ENCODE measurements around the gene CAMTA1. TPM values are rescaled to one million over a fixed set of nuclear protein-coding genes. Genes with fewer than 3 reads are reported as not detected.

The CAMTA1 gene
- total and polyA plus RNA-seq, 9 of the 15 experiments (the other 6 are each of a cell fraction or from before 2014, with no cell fraction given), result 43.9 to 161 (median 65.9) TPM

- intact Hi-C loops (cut with micrococcal nuclease), result no loop called here
- no peaks in the 10 kb centered on the region for H3K4me1 ChIP-seq (replicated peaks in 1 of 2; ENCODE audit: control insufficient read depth in 2 of 2, insufficient read depth in 2 of 2, low read length in 2 of 2)
- no peak overlapping the region for H2AFZ ChIP-seq (ENCODE audit: low read depth, low read length)
- POLR2A ChIA-PET, result interaction anchor here (0.6 kb wide), 2 partner anchors 118 to 206 kb away, joined by 3 read pairs; no protein-coding TSS in a partner anchor
- WGBS (ENCODE audit: insufficient coverage, low coverage, missing lambda C conversion rate), result 1% methylated on average over 24 of the region's 24 CpGs
- H3K79me2 ChIP-seq (ENCODE audit: control insufficient read depth, insufficient read depth, low read length), result no peaks in the 10 kb centered on the region
- in situ Hi-C loops (cut with MboI), result no loop called here
- no peaks in the 10 kb centered on the region for H3K9me1 ChIP-seq (ENCODE audit: control insufficient read depth, insufficient read depth, low read length)
- H4K20me1 ChIP-seq (replicated peaks; ENCODE audit: control insufficient read depth, insufficient read depth, low read length), result peaks cover 14% of the 10 kb centered on the region; the same call in 1 of the 2 replicates
- CTCF ChIA-PET (ENCODE audit: low intra/inter-chr PET ratio), result no interaction called here
- no peak overlapping the region for H3K9ac ChIP-seq (ENCODE audit: insufficient read depth in 1 of 2, low read depth in 2 of 2, low read length in 2 of 2)
- FAIRE-seq (no peak), ATAC-seq (no peak), DNase-seq (ENCODE audit: extremely low read depth in 1 of 4, low spot score in 3 of 4) (no peak)
- no peak for TF ChIP-seq ZNF778 (CRISPR knock-in tag; IDR thresholded peaks at IDR 0.05)
- TF ChIP-seq ZNF79 (CRISPR knock-in tag; IDR thresholded peaks at IDR 0.05; ENCODE audit: low read depth), result no peak
- no peak for TF ChIP-seq NFRKB (IDR thresholded peaks at IDR 0.05; ENCODE audit: low read depth)
- TF ChIP-seq HSF4 (CRISPR knock-in tag; IDR thresholded peaks at IDR 0.05; ENCODE audit: borderline replicate concordance), result no peak
- no peak for TF ChIP-seq COPS2 (conservative IDR thresholded peaks at IDR 0.05)
- TF ChIP-seq NR1H2 (CRISPR knock-in tag; IDR thresholded peaks at IDR 0.05), result no peak
- no peak for TF ChIP-seq CBX3 (IDR thresholded peaks at IDR 0.05; ENCODE audit: borderline replicate concordance in 1 of 2, low read length in 2 of 2)
- TF ChIP-seq HMGN3 (IDR thresholded peaks at IDR 0.05; ENCODE audit: borderline replicate concordance, extremely low read depth, insufficient read length, low read depth, low read length), result no peak
- TF ChIP-seq ZSCAN32 (CRISPR knock-in tag; IDR thresholded peaks at IDR 0.05), result no peak
- TF ChIP-seq FOS (IDR thresholded peaks at IDR 0.05; ENCODE audit: extremely low read depth, insufficient read length), result no peak
- TF ChIP-seq KLF13 (tag; IDR thresholded peaks at IDR 0.05; ENCODE audit: borderline replicate concordance, low read depth), result no peak
- TF ChIP-seq ZSCAN29 (IDR thresholded peaks at IDR 0.05), result no peak
- no peak for TF ChIP-seq CTBP1 (IDR thresholded peaks at IDR 0.05; ENCODE audit: borderline replicate concordance)
- TF ChIP-seq U2AF2 (optimal IDR thresholded peaks at IDR 0.05; ENCODE audit: low read depth, low read length), result no peak
- no peak for TF ChIP-seq ZNF263 (CRISPR knock-in tag; IDR thresholded peaks at IDR 0.05; ENCODE audit: borderline replicate concordance)
- no peak for TF ChIP-seq XRCC4 (IDR thresholded peaks at IDR 0.05; ENCODE audit: extremely low read depth, insufficient read depth, insufficient read length)
- no TSS peak for BruUV-seq (replicated peaks)
- no peak overlapping the region for H3K27ac ChIP-seq (ENCODE audit: extremely low read depth, low read depth, low read length)
- no peak overlapping the region for H3K4me2 ChIP-seq (ENCODE audit: insufficient read depth, low read length)
- H3K4me3 ChIP-seq, result no peak overlapping the region
- H3K36me3 ChIP-seq (ENCODE audit: control insufficient read depth, insufficient read depth, low read length), result no peaks in the 10 kb centered on the region
- peaks cover 26 to 56% of the 10 kb centered on the region in 2 experiments for H3K27me3 ChIP-seq (ENCODE audit: control insufficient read depth in 2 of 2, insufficient read depth in 2 of 2, low read length in 2 of 2)
- no peaks in the 10 kb centered on the region for H3K9me3 ChIP-seq (replicated peaks; ENCODE audit: control insufficient read depth, insufficient read depth, low read depth, low read length)
Measured at GRCh38 chr1:7346600-7347570, 561.6 kb downstream of the CAMTA1 start.
